Ectodermal cell (in vitro differentiated cells): Measurements from ENCODE around the gene MOB3B.

ENCODE experiments used
- H3K27ac ChIP-seq: 2 replicates; pipeline ENCODE4 v1.7.0; 2013; ENCODE audit warnings: mild to moderate bottlenecking, low read depth, low read length; ENCODE audit not compliant: insufficient read depth, poor library complexity, severe bottlenecking
- H3K27me3 ChIP-seq: 2 replicates; pipeline ENCODE4 v1.7.0; 2013; ENCODE audit warnings: mild to moderate bottlenecking, low read length; ENCODE audit not compliant: insufficient read depth, control insufficient read depth, poor library complexity, severe bottlenecking
- H3K36me3 ChIP-seq: one replicate; pipeline ENCODE4 v1.7.0; 2013; ENCODE audit warnings: low read length; ENCODE audit not compliant: control insufficient read depth, insufficient read depth
- H3K4me1 ChIP-seq: one replicate; pipeline ENCODE4 v1.7.0; 2013; ENCODE audit warnings: low read length; ENCODE audit not compliant: control insufficient read depth, insufficient read depth
- H3K4me3 ChIP-seq: 2 replicates; pipeline ENCODE4 v1.7.0; 2013; ENCODE audit warnings: low read depth, low read length, control low read depth; ENCODE audit not compliant: insufficient read depth
- H3K9me3 ChIP-seq: 2 replicates; pipeline ENCODE4 v1.7.0; 2013; ENCODE audit warnings: mild to moderate bottlenecking, low read length, moderate library complexity; ENCODE audit not compliant: control insufficient read depth
- WGBS, 2 experiments: methylation state at CpG; one replicate each; pipeline ENCODE4 v1.1.7; 2013; ENCODE audit warnings: missing lambda C conversion rate in 2 of 2; 5-methylcytosine and 5-hydroxymethylcytosine counted together

The MOB3B gene

DNA sequence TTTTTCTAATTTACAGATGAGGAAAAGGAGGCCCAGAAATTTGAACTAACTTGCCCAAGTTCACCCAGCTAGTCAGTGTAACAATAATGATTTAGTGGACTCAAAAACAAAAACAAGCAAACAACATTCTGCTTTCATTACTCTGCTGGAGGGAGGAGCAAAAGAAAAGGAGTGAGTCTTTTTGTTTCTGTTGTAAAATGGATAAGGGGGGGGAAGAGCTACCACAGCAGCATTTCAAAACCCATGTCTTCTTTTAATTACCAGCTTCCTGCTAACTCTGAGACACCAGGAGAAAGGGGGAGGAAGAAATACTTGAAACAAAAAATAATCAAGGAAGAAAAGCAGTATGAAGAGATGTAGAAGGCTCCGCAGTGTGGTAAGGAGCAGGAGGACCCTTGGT lies 193.5 kb downstream of the MOB3B start:
- H3K4me3 ChIP-seq = no peak overlapping the region
- H3K9me3 ChIP-seq = no peaks in the 10 kb centered on the region
- H3K36me3 ChIP-seq = no peaks in the 10 kb centered on the region
- H3K27ac ChIP-seq = no peak overlapping the region
- peaks cover 20% of the 10 kb centered on the region for H3K4me1 ChIP-seq
- WGBS, 2 experiments = 92 to 95% methylated on average over 1 of the region's 1 CpG
- H3K27me3 ChIP-seq = no peaks in the 10 kb centered on the region

DNA sequence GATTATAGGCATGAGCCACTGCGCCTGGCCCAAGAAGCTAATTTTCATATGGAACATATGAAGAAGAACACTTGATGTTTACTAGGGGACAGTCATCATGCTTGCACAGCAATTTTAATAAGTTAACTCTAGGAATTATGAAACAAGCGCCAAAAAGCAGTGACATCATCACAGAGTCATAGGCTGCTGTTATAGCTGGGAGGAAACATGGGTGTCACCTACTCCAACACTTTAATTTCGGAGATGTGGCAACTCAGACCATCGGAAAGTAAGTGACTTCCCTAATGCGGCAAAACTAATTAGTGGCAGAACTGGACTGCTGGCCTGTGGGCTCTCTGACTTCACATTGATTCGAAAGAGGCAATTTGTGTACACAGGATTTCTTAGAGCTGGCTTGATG lies 194.5 kb downstream of the MOB3B start:
- no peaks in the 10 kb centered on the region for H3K36me3 ChIP-seq
- H3K27me3 ChIP-seq = no peaks in the 10 kb centered on the region
- no peak overlapping the region for H3K27ac ChIP-seq
- 96 to 98% methylated on average over 6 of the region's 6 CpGs for WGBS, 2 experiments
- no peaks in the 10 kb centered on the region for H3K9me3 ChIP-seq
- peaks cover 9% of the 10 kb centered on the region for H3K4me1 ChIP-seq
- H3K4me3 ChIP-seq = no peak overlapping the region

DNA sequence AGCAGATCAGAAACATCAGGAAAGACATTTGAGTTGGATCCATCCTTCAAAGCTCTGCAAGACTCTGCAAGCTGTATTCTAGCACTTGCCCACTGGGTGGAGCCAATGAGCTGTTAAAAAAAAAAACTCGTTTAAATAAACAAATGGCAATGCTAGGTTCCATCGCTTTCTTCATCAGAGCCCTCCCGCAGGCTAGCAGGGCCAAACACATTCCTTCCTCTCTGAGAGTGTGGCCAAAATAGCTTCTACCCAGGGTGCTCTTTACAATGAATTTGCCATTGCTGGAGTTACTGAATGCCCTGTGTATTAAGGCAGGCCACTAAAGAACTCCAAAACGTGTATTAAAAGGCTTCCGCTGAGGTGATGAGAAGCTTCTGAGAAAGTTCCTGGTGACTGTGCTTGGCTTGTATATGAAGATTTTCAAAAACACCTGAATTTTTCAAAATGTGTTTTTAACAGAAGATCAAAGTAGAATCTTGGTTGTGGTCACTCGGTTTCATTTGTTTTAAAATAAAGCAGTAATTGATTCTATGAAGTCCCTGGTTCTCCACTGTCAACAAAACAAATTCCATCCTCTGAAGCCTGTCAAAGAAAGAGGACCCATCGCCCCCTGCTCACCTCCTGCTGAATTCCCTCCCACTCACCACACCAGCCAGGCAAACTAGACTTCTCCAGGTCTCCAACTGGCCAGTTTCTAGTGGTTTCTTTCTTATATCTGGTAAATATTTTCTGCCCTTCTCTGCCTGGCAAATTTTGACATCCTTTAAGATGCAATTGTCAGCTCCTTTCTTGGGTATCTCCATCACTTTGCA lies 196.2 kb downstream of the MOB3B start:
- 6 to 8% methylated on average over 7 of the region's 7 CpGs for WGBS, 2 experiments
- H3K27ac ChIP-seq = peak overlapping the region; percentile 11

DNA sequence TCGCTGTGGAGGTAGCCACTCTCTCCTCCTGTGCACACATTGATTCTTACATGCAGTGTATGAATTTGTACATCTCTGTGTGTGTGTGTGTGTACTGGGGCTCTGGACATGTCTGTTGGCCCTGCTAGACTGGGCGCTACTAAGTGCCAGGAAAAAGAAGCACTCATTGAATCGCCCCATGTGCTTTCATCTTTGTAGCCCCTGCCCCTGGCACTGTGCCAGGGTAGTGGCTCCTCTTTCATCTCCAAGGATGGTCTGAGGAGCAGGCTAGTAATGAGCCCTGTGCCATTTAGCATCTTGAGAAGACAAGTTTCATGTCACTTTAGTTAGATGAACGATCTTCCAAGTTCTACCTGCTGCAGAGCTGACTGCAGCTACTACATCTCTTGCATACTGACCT lies 198.2 kb downstream of the MOB3B start:
- Histone ChIP-seq H3K9me3 (no peaks in the 10 kb centered on the region), H3K36me3 (peaks cover 3% of the 10 kb centered on the region), H3K4me3 (no peak overlapping the region), H3K27ac (no peak overlapping the region), H3K4me1 (peaks cover 3% of the 10 kb centered on the region), H3K27me3 (no peaks in the 10 kb centered on the region)
- 94 to 95% methylated on average over 4 of the region's 4 CpGs for WGBS, 2 experiments

More for the DNA sequence above, 196.2 kb downstream of the MOB3B start:
- H3K27me3 ChIP-seq = no peaks in the 10 kb centered on the region
- no peaks in the 10 kb centered on the region for H3K36me3 ChIP-seq
- peaks cover 9% of the 10 kb centered on the region for H3K4me1 ChIP-seq
- no peak overlapping the region for H3K4me3 ChIP-seq
- H3K9me3 ChIP-seq = no peaks in the 10 kb centered on the region

DNA sequence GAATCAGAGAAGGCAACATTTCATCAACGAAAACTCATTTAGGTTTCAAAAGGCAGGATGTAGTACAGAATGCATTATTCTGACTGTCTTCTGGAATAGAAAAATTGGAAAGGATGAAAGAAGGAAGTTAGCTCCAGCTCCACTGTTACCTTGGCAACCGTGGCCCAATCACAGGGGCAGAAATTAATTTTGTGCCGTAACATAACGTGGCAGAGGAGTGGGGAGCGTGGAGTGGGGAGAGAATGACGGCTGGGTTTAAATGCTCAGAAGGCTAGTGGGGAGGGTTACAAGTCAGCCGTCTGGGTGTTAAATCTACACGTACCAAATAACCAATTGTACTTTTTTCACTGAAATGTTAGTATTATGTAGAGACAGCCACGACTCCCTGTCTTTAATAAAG lies 200.3 kb downstream of the MOB3B start:
- 91 to 97% methylated on average over 8 to 9 of the region's 9 CpGs for WGBS, 2 experiments

DNA sequence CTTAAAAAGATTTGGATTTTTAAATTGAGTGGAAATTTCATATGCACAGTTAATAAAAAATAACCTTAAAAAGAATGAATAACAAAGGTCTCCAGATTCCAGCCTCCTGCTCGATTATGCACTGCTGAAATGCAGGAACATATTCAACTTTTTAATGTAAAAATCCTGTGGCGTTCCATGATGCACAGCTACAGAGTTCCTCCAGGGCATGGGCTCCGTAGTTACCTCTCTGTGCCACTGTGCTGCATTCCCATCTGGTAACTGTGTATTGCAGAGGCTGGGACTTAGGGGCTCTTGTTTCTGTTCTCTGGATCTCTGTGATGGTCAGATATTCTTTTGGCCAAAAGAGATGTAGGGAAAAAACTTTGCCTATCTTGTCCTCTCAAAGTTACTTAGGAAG lies 201.1 kb downstream of the MOB3B start:
- H3K27ac ChIP-seq = no peak overlapping the region
- peaks cover 2% of the 10 kb centered on the region for H3K9me3 ChIP-seq
- WGBS, 2 experiments = 85 to 92% methylated on average over 3 of the region's 3 CpGs
- no peaks in the 10 kb centered on the region for H3K4me1 ChIP-seq
- H3K4me3 ChIP-seq = no peak overlapping the region
- H3K27me3 ChIP-seq = no peaks in the 10 kb centered on the region
- peaks cover 3% of the 10 kb centered on the region for H3K36me3 ChIP-seq

More for the DNA sequence above, 200.3 kb downstream of the MOB3B start:
- no peak overlapping the region for H3K27ac ChIP-seq
- no peak overlapping the region for H3K4me3 ChIP-seq
- no peaks in the 10 kb centered on the region for H3K4me1 ChIP-seq
- H3K27me3 ChIP-seq = no peaks in the 10 kb centered on the region
- peaks cover 3% of the 10 kb centered on the region for H3K36me3 ChIP-seq
- H3K9me3 ChIP-seq = peaks cover 2% of the 10 kb centered on the region

DNA sequence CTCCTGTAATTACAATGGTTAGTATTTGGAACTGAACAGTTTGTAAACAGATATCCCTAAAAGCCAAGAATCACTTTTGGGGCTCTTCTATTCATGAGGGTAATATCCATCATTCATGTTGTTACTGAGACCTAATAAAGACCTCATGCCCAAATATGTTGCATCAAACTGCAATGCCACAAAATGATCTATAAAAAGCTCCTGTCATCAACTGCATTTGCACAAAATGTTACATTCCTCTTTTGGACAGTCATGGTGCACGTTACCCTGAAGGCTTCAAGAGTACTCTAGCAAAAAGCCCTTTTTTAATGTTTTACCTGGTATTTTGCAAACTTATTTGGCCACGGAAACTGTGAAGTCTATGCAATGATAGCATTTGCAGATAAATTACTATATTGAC lies 218.4 kb downstream of the MOB3B start:
- no peaks in the 10 kb centered on the region for H3K27me3 ChIP-seq
- H3K4me3 ChIP-seq = no peak overlapping the region
- no peaks in the 10 kb centered on the region for H3K9me3 ChIP-seq
- 96 to 98% methylated on average over 2 of the region's 2 CpGs for WGBS, 2 experiments
- no peak overlapping the region for H3K27ac ChIP-seq
- H3K4me1 ChIP-seq = peaks cover 24% of the 10 kb centered on the region
- no peaks in the 10 kb centered on the region for H3K36me3 ChIP-seq

DNA sequence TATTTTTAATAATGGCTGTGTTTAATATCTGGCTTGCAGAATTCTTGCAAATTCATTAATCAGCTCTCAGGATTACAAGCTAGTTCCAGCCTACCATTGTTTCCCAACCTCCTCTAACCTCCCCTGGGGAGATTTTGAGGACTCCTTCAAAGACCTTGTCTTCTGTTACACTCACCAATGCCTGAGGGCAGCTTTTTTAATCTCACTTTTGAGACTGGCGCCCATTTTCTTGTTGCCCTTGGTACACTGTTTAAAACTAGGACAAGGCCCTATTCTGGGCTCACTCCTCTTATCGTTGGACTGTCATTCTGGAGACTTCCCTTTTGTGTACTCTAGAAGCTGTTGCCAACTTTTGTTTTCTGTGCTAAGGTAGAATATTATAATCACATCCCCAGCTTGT lies 219.0 kb downstream of the MOB3B start:
- Histone ChIP-seq H3K9me3 (no peaks in the 10 kb centered on the region), H3K27me3 (no peaks in the 10 kb centered on the region), H3K4me3 (no peak overlapping the region), H3K36me3 (no peaks in the 10 kb centered on the region), H3K4me1 (peaks cover 24% of the 10 kb centered on the region), H3K27ac (no peak overlapping the region)
- WGBS, 2 experiments = 43 to 48% methylated on average over 1 to 2 of the region's 2 CpGs

DNA sequence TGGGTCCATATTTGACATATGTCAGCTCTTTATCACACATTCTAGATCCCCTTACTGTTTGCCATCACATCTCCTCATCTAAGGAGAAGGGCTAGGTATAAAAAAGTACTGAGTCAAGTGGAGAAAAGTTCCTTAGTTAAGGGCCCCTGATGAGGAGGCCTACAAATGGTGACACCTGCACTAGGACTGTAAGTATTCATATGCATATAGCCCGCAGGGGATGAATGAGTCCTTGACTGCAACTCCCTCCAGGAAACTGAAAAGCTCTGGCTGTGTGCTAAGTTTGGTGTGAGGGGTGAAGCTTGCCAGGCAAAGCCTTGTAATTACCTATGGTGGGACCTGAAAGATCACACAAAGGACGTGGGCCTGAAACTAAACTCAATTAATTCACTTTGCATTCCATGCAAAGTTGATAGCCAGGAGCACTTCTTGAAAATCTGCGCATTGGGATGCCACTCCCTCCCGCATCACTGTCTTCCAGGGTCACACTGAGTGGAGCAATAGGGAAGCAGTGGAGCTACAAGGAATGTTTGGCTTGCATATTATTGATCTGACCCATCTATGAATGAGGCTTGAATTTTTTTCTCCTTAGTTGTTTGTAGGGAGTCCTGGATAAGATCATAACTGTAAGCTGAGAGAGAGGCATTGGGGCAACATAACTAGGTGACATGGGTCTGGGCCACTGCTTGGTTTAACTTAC lies 220.8 kb downstream of the MOB3B start:
- Histone ChIP-seq H3K4me3 (no peak overlapping the region), H3K9me3 (no peaks in the 10 kb centered on the region), H3K27me3 (no peaks in the 10 kb centered on the region), H3K27ac (no peak overlapping the region), H3K4me1 (peaks cover 24% of the 10 kb centered on the region), H3K36me3 (no peaks in the 10 kb centered on the region)
- WGBS, 2 experiments = 43 to 46% methylated on average over 4 of the region's 4 CpGs

DNA sequence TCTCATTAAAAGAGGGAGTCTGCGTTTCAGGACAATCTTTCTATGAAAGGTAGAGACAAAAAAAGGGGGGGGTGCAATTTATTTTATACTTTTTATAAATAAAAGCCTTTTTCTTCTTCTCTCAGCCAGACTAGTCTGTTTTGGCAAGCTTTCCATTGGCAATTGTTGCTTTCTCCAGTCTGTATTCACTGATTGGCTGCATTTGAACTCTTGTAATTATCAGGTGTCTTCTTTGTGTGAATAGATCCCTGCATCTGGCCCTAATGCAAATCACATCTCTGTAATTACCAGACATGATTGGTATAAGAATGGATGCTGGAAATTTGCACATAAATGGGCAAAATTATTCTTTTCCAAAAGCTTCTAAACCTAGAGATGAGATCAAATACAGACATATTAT lies 225.1 kb downstream of the MOB3B start:
- H3K27ac ChIP-seq = no peak overlapping the region
- H3K9me3 ChIP-seq = no peaks in the 10 kb centered on the region
- WGBS, 2 experiments = 100% methylated on average over 1 of the region's 1 CpG; no CpG with 5 or more reads in 1 of the 2 experiments
- H3K27me3 ChIP-seq = no peaks in the 10 kb centered on the region
- H3K36me3 ChIP-seq = no peaks in the 10 kb centered on the region
- H3K4me3 ChIP-seq = no peak overlapping the region
- H3K4me1 ChIP-seq = peaks cover 6% of the 10 kb centered on the region
